IPS-18c (cell line): ENCODE measurements around the gene CLTA.

Source experiments
- H3K4me3 ChIP-seq: 2 replicates; pipeline ENCODE4 v1.7.0; 2013; ENCODE audit warnings: low read depth, mild to moderate bottlenecking, low read length, moderate library complexity; ENCODE audit not compliant: insufficient read depth
- H3K9me3 ChIP-seq: one replicate; pipeline ENCODE4 v1.6.1; 2013; ENCODE audit warnings: mild to moderate bottlenecking, low read length, moderate library complexity; ENCODE audit not compliant: control insufficient read depth, insufficient read depth

Gene CLTA, protein sequence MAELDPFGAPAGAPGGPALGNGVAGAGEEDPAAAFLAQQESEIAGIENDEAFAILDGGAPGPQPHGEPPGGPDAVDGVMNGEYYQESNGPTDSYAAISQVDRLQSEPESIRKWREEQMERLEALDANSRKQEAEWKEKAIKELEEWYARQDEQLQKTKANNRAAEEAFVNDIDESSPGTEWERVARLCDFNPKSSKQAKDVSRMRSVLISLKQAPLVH

DNA sequence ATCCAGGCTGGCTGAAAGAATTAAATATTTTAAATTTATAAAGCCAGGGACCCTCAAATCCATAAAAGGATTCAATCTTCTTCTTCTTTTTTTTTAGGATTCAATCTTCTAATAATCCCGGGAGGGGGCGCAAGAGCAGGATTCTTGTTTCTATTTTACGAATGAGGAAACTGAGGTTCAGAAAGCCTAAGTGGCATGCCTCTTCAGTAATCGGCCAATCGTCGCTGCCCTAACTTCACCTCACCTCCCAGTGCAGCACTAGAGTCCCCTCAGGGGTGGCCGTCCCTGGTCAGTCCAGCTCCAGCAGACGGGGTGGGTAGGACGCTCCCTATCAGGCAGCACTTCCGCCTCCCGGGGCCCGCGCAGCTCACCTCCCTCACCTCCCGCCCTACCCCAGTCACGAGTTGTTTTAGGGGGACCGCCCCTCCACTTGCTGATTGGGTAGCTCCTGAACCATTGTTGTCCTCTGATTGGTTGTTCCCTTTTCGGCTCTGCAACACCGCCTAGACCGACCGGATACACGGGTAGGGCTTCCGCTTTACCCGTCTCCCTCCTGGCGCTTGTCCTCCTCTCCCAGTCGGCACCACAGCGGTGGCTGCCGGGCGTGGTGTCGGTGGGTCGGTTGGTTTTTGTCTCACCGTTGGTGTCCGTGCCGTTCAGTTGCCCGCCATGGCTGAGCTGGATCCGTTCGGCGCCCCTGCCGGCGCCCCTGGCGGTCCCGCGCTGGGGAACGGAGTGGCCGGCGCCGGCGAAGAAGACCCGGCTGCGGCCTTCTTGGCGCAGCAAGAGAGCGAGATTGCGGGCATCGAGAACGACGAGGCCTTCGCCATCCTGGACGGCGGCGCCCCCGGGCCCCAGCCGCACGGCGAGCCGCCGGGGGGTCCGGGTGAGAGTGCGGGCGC lies at the start of gene CLTA:
Gene CLTA, plus strand, starts transcription at position 534 of the 902 bp plus-strand sequence. Its CDS starts 136 bp downstream, at position 670.
- peak within 1 kb of the TSS; percentile 94 for H3K4me3 ChIP-seq

DNA sequence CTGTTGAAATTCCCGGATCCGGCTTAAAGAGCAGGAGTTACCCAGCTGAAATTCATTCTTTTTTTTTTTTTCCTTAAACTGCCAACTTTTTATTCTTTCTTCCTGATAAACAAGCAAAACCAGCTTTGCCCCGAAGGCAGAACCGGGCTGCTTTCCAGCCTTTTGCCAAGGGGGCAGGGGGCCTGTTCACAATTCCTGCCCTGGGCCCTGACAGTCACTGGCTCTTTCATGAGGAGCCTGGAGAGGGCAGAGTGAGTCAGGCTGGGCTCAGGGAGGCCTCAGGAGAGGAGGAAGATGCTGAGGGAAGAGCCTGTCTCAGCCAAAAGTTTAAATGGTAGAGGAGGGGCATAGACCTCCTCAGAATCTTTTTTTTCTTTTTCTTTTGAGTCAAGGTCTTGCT lies 49.4 kb upstream of the CLTA start:
- no peak overlapping the region for H3K4me3 ChIP-seq
- peaks cover 3% of the 10 kb centered on the region for H3K9me3 ChIP-seq

More for the DNA sequence above, at the start of gene CLTA:
- H3K9me3 ChIP-seq = no peaks in the 10 kb centered on the region

DNA sequence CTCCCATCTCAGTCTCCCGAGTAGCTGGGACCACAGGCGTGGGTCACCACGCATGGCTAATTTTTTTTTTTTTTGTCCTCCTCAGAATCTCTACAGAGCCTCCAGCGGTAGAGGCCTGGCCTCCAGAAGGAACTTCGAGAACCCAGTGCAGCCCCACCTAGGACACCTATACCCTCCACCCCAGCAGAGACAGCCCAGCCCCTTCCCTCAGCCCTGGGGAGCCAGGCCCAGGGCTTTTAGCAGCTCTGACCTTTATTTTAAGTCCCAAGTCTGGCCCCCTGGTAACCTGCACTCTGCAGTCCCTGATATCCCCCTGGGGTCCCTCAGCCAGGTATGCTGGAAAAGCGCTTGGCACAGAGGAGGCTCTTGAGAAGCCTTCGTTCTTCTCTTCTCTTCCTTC lies 49.0 kb upstream of the CLTA start:
- H3K4me3 ChIP-seq = no peak overlapping the region

GRCh38 chr9:36142510-36143244 lies 48.0 kb upstream of the CLTA start:
- peaks cover 3% of the 10 kb centered on the region for H3K9me3 ChIP-seq
- H3K4me3 ChIP-seq = no peak overlapping the region

More for the DNA sequence above, 49.0 kb upstream of the CLTA start:
- H3K9me3 ChIP-seq = peaks cover 3% of the 10 kb centered on the region

GRCh38 chr9:36143245-36143641 lies 47.5 kb upstream of the CLTA start:
- peaks cover 3% of the 10 kb centered on the region for H3K9me3 ChIP-seq
- H3K4me3 ChIP-seq = no peak overlapping the region

- H3K4me3 ChIP-seq = no peak overlapping the region
- peaks cover 3% of the 10 kb centered on the region for H3K9me3 ChIP-seq
Observed at GRCh38 chr9:36144309-36145232, 46.1 kb upstream of the CLTA start.

GRCh38 chr9:36145970-36146369 lies 44.8 kb upstream of the CLTA start:
- Histone ChIP-seq H3K4me3 (no peak overlapping the region), H3K9me3 (peaks cover 3% of the 10 kb centered on the region)

DNA sequence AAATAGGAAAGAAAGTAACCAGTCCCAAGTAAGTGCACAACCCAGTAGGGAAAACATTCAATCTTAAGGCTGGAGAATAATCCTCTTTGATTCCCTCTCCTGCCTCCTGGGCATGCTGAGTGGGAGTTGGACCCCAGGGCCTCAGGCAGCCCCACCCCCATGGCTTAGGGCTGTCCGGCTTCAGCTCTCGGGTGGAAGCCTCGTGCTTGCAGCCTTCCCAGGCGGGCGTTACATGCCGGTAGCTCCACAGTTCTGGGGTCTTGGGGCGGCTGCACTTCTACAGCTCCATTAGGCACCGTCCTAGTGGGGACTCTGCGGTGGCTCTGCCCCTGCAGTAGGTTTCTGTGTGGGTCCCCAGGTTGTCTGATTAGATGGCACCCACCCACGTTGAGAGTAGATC lies 44.1 kb upstream of the CLTA start:
- peaks cover 3% of the 10 kb centered on the region for H3K9me3 ChIP-seq
- H3K4me3 ChIP-seq = no peak overlapping the region

DNA sequence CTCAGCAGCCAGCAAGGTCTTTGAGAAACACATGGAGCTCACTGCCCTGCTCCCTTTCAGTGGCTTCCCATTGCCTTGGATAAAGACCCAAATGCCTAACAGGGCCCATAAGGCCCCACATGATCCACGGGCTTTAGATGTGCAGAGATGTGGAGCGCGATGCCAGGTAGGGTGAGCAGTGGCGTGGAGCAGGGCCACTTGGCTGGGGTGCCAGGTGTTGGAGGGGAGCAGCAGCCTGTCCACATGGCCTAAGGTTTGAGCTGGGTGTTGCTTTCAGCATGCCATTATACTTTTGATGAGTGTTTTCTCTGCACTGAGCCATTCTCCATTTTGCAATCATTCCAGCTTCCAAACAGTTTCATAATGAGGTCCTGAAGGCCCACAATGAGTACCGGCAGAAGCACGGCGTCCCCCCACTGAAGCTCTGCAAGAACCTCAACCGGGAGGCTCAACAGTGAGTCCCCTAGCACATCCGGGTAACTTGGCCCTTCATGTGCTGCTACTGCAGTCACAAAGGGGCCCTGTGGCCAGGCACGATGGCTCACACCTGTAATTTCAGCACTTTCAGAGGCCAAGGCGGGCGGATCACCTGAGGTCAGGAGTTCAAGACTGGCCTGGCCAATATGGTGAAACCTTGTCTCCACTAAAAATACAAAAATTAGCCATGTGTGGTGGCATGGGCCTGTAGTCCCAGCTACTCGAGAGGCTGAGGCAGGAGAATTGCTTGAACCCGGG lies 43.1 kb upstream of the CLTA start:
- Histone ChIP-seq H3K4me3 (no peak overlapping the region), H3K9me3 (peaks cover 3% of the 10 kb centered on the region)

- Histone ChIP-seq H3K4me3 (no peak overlapping the region), H3K9me3 (peaks cover 3% of the 10 kb centered on the region)
Observed at GRCh38 chr9:36148311-36149051, 42.2 kb upstream of the CLTA start.

- Histone ChIP-seq H3K9me3 (peaks cover 3% of the 10 kb centered on the region), H3K4me3 (no peak overlapping the region)
Observed at GRCh38 chr9:36149197-36149596, 41.5 kb upstream of the CLTA start.

DNA sequence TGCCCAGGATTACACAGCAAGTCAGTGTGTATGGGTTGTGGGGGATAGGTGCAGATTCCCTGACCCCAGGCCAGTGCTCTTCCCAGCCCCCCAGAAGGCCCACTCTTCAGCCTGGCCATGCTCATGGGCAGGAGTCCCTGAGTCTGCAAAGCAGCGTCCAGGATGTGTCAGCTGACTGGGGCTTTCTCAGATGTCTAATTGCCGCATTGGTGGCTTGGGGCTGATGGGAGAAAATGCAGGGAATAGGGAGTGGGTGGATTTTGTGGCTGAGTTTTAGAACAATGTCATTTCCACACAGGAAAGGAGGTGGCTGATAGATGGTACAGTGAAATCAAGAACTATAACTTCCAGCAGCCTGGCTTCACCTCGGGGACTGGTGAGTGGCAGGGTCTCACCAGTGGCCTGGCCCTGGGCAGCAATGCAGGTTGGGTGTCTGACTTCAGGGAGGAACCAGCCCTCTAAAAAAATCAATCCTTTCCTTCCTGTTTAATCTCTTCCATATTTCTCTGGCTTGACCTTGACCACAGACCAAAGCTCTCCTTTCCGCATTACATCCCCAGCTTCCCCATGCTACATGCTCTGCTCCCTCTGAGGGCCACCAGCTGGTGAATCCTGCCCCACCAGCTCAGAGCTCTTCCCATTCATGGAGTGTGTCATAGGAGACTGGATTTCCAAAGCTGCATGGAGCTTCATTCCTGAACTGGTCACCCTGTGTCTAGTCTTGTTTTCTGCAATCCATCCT lies 40.0 kb upstream of the CLTA start:
- H3K9me3 ChIP-seq = no peaks in the 10 kb centered on the region
- no peak overlapping the region for H3K4me3 ChIP-seq

DNA sequence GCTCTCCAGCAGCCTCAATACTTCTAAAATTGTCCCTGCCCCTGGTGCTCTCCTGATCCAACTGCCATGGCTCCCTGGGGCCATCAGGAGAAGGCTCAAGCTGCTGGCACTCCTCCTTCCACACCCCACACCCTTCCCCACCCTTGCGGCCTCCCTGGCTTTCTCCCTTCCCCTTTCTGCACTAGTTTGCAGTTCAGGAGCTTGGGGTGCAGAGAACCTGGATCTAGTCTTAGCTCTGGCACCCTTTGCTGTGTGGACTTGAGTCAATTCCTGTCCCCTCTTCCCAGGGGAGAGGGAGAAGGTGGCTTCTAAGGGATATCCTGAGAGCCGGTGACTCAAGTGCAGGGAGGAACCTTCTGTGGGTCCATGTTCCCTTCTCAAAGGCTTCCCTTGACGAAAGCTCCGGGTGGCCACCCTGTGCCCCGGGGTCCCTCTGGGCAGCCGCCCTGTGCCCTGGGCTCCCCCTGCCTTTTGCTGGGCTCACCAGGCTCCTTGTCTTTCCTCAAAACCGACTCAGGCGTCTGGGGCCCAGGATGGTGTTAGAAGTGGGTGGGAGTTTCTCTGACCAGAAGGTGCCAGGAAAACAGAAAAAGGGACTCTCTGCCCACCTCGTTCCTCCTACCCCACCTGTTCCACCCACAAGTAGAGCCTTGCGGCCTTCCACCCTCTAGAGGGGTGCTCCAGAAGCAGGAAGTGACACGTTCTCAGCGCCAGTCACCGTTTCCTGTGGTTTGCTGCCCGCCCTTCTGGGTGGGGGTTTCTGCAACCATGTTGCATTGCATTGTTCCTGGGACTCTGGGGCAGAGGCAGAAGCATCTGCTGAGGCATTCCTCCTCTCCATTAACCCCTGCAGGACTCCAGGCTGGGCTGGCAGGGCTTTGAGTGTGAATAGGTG lies 39.2 kb upstream of the CLTA start:
- Histone ChIP-seq H3K9me3 (peaks cover 3% of the 10 kb centered on the region), H3K4me3 (no peak overlapping the region)

- H3K9me3 ChIP-seq = peaks cover 4% of the 10 kb centered on the region
- H3K4me3 ChIP-seq = no peak overlapping the region
Observed at GRCh38 chr9:36152741-36153438, 37.8 kb upstream of the CLTA start.
